OCI-LY1 (cell line): Measurements from ENCODE around the gene PLXDC1.

ENCODE experiments used
- H2AFZ ChIP-seq: fragments of 200-600 bp; sonication (generic), shearing (Covaris generic); 2 replicates; pipeline ENCODE4 v1.6.0; 2014; ENCODE audit warnings: antibody characterized with exemption, mild to moderate bottlenecking, low read length
- H3F3A ChIP-seq: fragments of 200-600 bp; sonication (generic), shearing (Covaris generic); 2 replicates; pipeline ENCODE4 v1.6.0; 2014; ENCODE audit warnings: mild to moderate bottlenecking, antibody characterized with exemption, low read length, moderate library complexity; ENCODE audit not compliant: insufficient read depth
- H3K27ac ChIP-seq: fragments of 200-600 bp; sonication (generic); 2 replicates; pipeline ENCODE4 v1.5.1; 2014; ENCODE audit warnings: low read length, mixed run types, mild to moderate bottlenecking, low read depth; ENCODE audit not compliant: poor library complexity, severe bottlenecking
- H3K27me3 ChIP-seq: fragments of 200-600 bp; sonication (generic); 2 replicates; pipeline ENCODE4 v1.6.0; 2014; ENCODE audit warnings: antibody characterized with exemption, mild to moderate bottlenecking, low read length, moderate library complexity; ENCODE audit not compliant: insufficient read depth
- H3K36me3 ChIP-seq: fragments of 200-600 bp; sonication (generic); 2 replicates; pipeline ENCODE4 v1.6.1; 2014; ENCODE audit warnings: mild to moderate bottlenecking, antibody characterized with exemption, low read length, moderate library complexity, mixed read lengths; ENCODE audit not compliant: insufficient read depth
- H3K4me1 ChIP-seq: fragments of 200-600 bp; sonication (generic); 2 replicates; pipeline ENCODE4 v1.5.1; 2014; ENCODE audit warnings: mild to moderate bottlenecking, low read length, moderate library complexity; ENCODE audit not compliant: insufficient read depth, severe bottlenecking
- H3K4me2 ChIP-seq: fragments of 200-600 bp; sonication (generic), shearing (Covaris generic); 2 replicates; pipeline ENCODE4 v1.6.1; 2014; ENCODE audit warnings: low read length
- H3K4me3 ChIP-seq: fragments of 200-600 bp; sonication (generic); 2 replicates; pipeline ENCODE4 v1.5.1; 2014; ENCODE audit warnings: low read length, low read depth, mild to moderate bottlenecking, mixed read lengths; ENCODE audit not compliant: poor library complexity, severe bottlenecking
- H3K79me2 ChIP-seq: fragments of 200-600 bp; shearing (Covaris generic); 2 replicates; pipeline ENCODE4 v1.6.1; 2016; ENCODE audit warnings: mixed run types, low read length, mixed read lengths; ENCODE audit not compliant: insufficient read depth
- H3K9ac ChIP-seq: fragments of 200-600 bp; sonication (generic), shearing (Covaris generic); 2 replicates; pipeline ENCODE4 v1.6.1; 2014; ENCODE audit warnings: mild to moderate bottlenecking, low read length, mixed read lengths
- H3K9me2 ChIP-seq: fragments of 200-600 bp; sonication (generic), shearing (Covaris generic); 2 replicates; pipeline ENCODE4 v1.6.1; 2014; ENCODE audit warnings: low read depth, mild to moderate bottlenecking, low read length, mixed read lengths
- H3K9me3 ChIP-seq: fragments of 200-600 bp; shearing (Covaris generic); 2 replicates; pipeline ENCODE4 v1.6.1; 2014; ENCODE audit warnings: low read length, mixed read lengths
- H4K20me1 ChIP-seq: fragments of 200-600 bp; sonication (generic), shearing (Covaris generic); 2 replicates; pipeline ENCODE4 v1.6.0; 2016; ENCODE audit warnings: mild to moderate bottlenecking, low read length; ENCODE audit not compliant: insufficient read depth
- CTCF ChIP-seq: fragments of 200-600 bp; sonication (generic), shearing (Covaris generic); IDR thresholded peaks from 2 replicates; pipeline ENCODE4 v1.5.1; 2017; ENCODE audit warnings: mild to moderate bottlenecking, antibody characterized with exemption, low read length, moderate library complexity, mixed read lengths
- EZH2 ChIP-seq: fragments of 200-600 bp; sonication (generic), shearing (Covaris generic); IDR thresholded peaks from 2 replicates; pipeline ENCODE4 v1.8.0; 2017; ENCODE audit warnings: borderline replicate concordance, mixed run types, mild to moderate bottlenecking, antibody characterized with exemption, low read length, moderate library complexity, mixed read lengths

PLXDC1 gene

GRCh38 chr17:39090908-39091665 is 60.4 kb downstream of the PLXDC1 start:
- no peak for TF ChIP-seq EZH2
- no peak for TF ChIP-seq CTCF
- Histone ChIP-seq H3K4me3 (no peak overlapping the region), H3K4me1 (peaks cover 7% of the 10 kb centered on the region), H3K27me3 (no peaks in the 10 kb centered on the region), H3K9me2 (no peaks in the 10 kb centered on the region), H3K9me3 (no peaks in the 10 kb centered on the region), H4K20me1 (no peaks in the 10 kb centered on the region), H3K36me3 (no peaks in the 10 kb centered on the region), H3K4me2 (no peak overlapping the region), H3K27ac (no peak overlapping the region), H3F3A (no peaks in the 10 kb centered on the region), H3K9ac (no peak overlapping the region), H2AFZ (no peak overlapping the region), H3K79me2 (no peaks in the 10 kb centered on the region)

- H3K4me1 ChIP-seq: peaks cover 7% of the 10 kb centered on the region
- no peaks in the 10 kb centered on the region for H3K9me2 ChIP-seq
- no peaks in the 10 kb centered on the region for H3F3A ChIP-seq
Observed at GRCh38 chr17:39090400-39090799, 61.0 kb downstream of the PLXDC1 start.

GRCh38 chr17:39084558-39084957 is 66.9 kb downstream of the PLXDC1 start:
- no peak for TF ChIP-seq EZH2
- no peak for TF ChIP-seq CTCF
- no peak overlapping the region for H3K4me2 ChIP-seq
- no peaks in the 10 kb centered on the region for H3K9me2 ChIP-seq
- no peaks in the 10 kb centered on the region for H3F3A ChIP-seq
- H3K4me1 ChIP-seq: no peaks in the 10 kb centered on the region
- no peaks in the 10 kb centered on the region for H3K79me2 ChIP-seq
- no peaks in the 10 kb centered on the region for H3K27me3 ChIP-seq
- no peaks in the 10 kb centered on the region for H3K36me3 ChIP-seq
- H3K27ac ChIP-seq: no peak overlapping the region
- H3K9ac ChIP-seq: no peak overlapping the region
- H3K4me3 ChIP-seq: no peak overlapping the region
- H2AFZ ChIP-seq: no peak overlapping the region
- H4K20me1 ChIP-seq: no peaks in the 10 kb centered on the region
- H3K9me3 ChIP-seq: no peaks in the 10 kb centered on the region

More at GRCh38 chr17:39090400-39090799, 61.0 kb downstream of the PLXDC1 start:
- Histone ChIP-seq H3K9ac (no peak overlapping the region), H3K9me3 (no peaks in the 10 kb centered on the region), H3K4me2 (no peak overlapping the region), H2AFZ (no peak overlapping the region), H4K20me1 (no peaks in the 10 kb centered on the region), H3K27ac (no peak overlapping the region), H3K79me2 (no peaks in the 10 kb centered on the region), H3K27me3 (no peaks in the 10 kb centered on the region), H3K4me3 (no peak overlapping the region), H3K36me3 (no peaks in the 10 kb centered on the region)
- no peak for TF ChIP-seq EZH2
- TF ChIP-seq CTCF: no peak
